ENCODE results near the gene BRICD5. TPM values are rescaled to one million over a fixed set of nuclear protein-coding genes. Genes with fewer than 3 reads are reported as not detected.

Gene BRICD5
- total and polyA plus RNA-seq, 2 of the 4 experiments (the other 2 are of a cell fraction): 0.18 to 0.94 TPM

GRCh38 chr16:2236337-2237101, 25.9 kb upstream of the BRICD5 start, which contains the start of gene DNASE1L2:
Gene DNASE1L2, plus strand, starts transcription at chr16:2236444. Its CDS starts 373 bp downstream, at chr16:2236817.
- Histone ChIP-seq H3K14ac (replicated peaks; ENCODE audit: low read depth, low read length) (no peak within 1 kb of the TSS), H3K4me3 (ENCODE audit: insufficient read depth, low read depth, low read length) (peak within 1 kb of the TSS; percentile 6), H4K20me1 (ENCODE audit: insufficient read depth, low read length) (peaks cover 14% of the 10 kb centered on the region), H3K23ac (ENCODE audit: low read depth, low read length) (no peak within 1 kb of the TSS), H3K36me3 (ENCODE audit: control insufficient read depth, insufficient read depth, low read length) (peaks cover 41% of the 10 kb centered on the region), H3K4me2 (ENCODE audit: low read depth, low read length) (peak within 1 kb of the TSS; percentile 68), H3K9me3 (ENCODE audit: control insufficient read depth, insufficient read depth, low read length) (no peaks in the 10 kb centered on the region), H3K18ac (ENCODE audit: low read depth, low read length) (no peak within 1 kb of the TSS), H2BK20ac (ENCODE audit: low read depth, low read length) (no peak within 1 kb of the TSS), H3K4me1 (ENCODE audit: control insufficient read depth, insufficient read depth, low read length) (peaks cover 5% of the 10 kb centered on the region; the same call in 1 of the 2 replicates), H3K9me1 (ENCODE audit: insufficient read depth, low read length) (no peaks in the 10 kb centered on the region), H4K5ac (ENCODE audit: low read depth, low read length) (no peak within 1 kb of the TSS), H2AFZ (replicated peaks; ENCODE audit: low read length, poor library complexity) (peak within 1 kb of the TSS; percentile 81), H2AK5ac (ENCODE audit: low read depth, low read length) (no peak within 1 kb of the TSS), H3K27ac (ENCODE audit: insufficient read depth, low read length) (no peak within 1 kb of the TSS), H2BK15ac (ENCODE audit: low read depth, low read length) (no peak within 1 kb of the TSS), H3K56ac (ENCODE audit: extremely low read depth, insufficient read depth, low read length) (no peak within 1 kb of the TSS), H2BK120ac (ENCODE audit: low read depth, low read length) (no peak within 1 kb of the TSS), H4K91ac (ENCODE audit: insufficient read depth, low read depth, low read length) (no peak within 1 kb of the TSS), H4K8ac (ENCODE audit: low read depth in 2 of 2, low read length in 2 of 2) (no peak within 1 kb of the TSS), H2BK5ac (ENCODE audit: low read depth, low read length, poor library complexity, severe bottlenecking) (no peak within 1 kb of the TSS), H3K79me1 (ENCODE audit: low read depth in 1 of 2, low read length in 2 of 2) (no peaks in the 10 kb centered on the region), H3K4ac (ENCODE audit: low read depth, low read length) (no peak within 1 kb of the TSS), H3K27me3 (ENCODE audit: control insufficient read depth, insufficient read depth, low read length) (peaks cover 9% of the 10 kb centered on the region), H3K9ac (ENCODE audit: low read depth, low read length) (no peak within 1 kb of the TSS), H2AK9ac (replicated peaks; ENCODE audit: low read depth, low read length, poor library complexity) (peak within 1 kb of the TSS; percentile 65)
- POLR2A ChIA-PET (ENCODE audit: unreplicated experiment): no interaction called here
- in situ Hi-C loops (cut with MboI; ENCODE audit: low sequenced_read_pairs): no loop called here
- CTCF ChIA-PET: interaction anchor here (0.6 to 1.2 kb wide), 2 partner anchors 11 to 85 kb away, joined by 3 to 4 read pairs; no protein-coding TSS in a partner anchor
- DNase-seq: no peak
- WGBS, 2 experiments (ENCODE audit: extremely low coverage in 2 of 2, insufficient read length in 1 of 2): 9% methylated on average over 48 of the region's 64 CpGs; no CpG with 5 or more reads in 1 of the 2 experiments
- intact Hi-C loops (cut with micrococcal nuclease): no loop called here
- peak; percentile 66 for ATAC-seq (ENCODE audit: low read depth)
- dilution Hi-C loops (cut with HindIII; ENCODE audit: low sequenced_read_pairs, unreplicated experiment): no loop called here
- no TSS peak for BruUV-seq (replicated peaks)
- no peak for TF ChIP-seq POLR2A (IDR thresholded peaks at IDR 0.05; ENCODE audit: low read depth, low read length)
- no peak for TF ChIP-seq BHLHE40 (IDR thresholded peaks at IDR 0.05; ENCODE audit: low read depth, low read length)
- no peak for TF ChIP-seq MAZ (IDR thresholded peaks at IDR 0.05; ENCODE audit: borderline replicate concordance, low read depth, low read length)
- no peak for TF ChIP-seq RAD21 (IDR thresholded peaks at IDR 0.05; ENCODE audit: low read length)
- no peak for TF ChIP-seq MXI1 (IDR thresholded peaks at IDR 0.05; ENCODE audit: borderline replicate concordance, low read depth, low read length)
- no peak for TF ChIP-seq CEBPB (IDR thresholded peaks at IDR 0.05; ENCODE audit: low read depth, low read length)
- TF ChIP-seq NFE2L2 (IDR thresholded peaks at IDR 0.05; ENCODE audit: low read depth, low read length): no peak
- TF ChIP-seq RFX5 (IDR thresholded peaks at IDR 0.05; ENCODE audit: low read depth, low read length): no peak
- no peak for TF ChIP-seq MAFK (IDR thresholded peaks at IDR 0.05; ENCODE audit: low read depth, low read length)
- no peak for TF ChIP-seq ELK1 (IDR thresholded peaks at IDR 0.05; ENCODE audit: borderline replicate concordance, low read depth, low read length)
- no peak for TF ChIP-seq FOS (IDR thresholded peaks at IDR 0.05; ENCODE audit: low read depth, low read length)
- TF ChIP-seq RCOR1 (IDR thresholded peaks at IDR 0.05; ENCODE audit: insufficient replicate concordance, low read length): no peak
- no peak for TF ChIP-seq CTCF (conservative IDR thresholded peaks at IDR 0.05; ENCODE audit: low read depth, low read length)
- no peak for TF ChIP-seq CHD1 (IDR thresholded peaks at IDR 0.05; ENCODE audit: low read depth, low read length)
- no peak for TF ChIP-seq SMC3 (IDR thresholded peaks at IDR 0.05; ENCODE audit: low read depth, low read length)

Data from IMR-90 (cell line).